NCI-H774 (cell line): ENCODE results near the gene ZDHHC9.
"Not testable (repeated sequence)": the region's sequence is repeated elsewhere in the genome, so short reads cannot be mapped to it uniquely, and the experiment has no call there.

ENCODE experiments used
- DNase-seq: peaks from one replicate; lab custom pipeline; 2025; lab: John Stamatoyannopoulos, UW

ZDHHC9 gene

GRCh38 chrX:129843459-129844306 lies at the start of gene ZDHHC9:
Gene ZDHHC9, minus strand, starts transcription at chrX:129843886. Its CDS starts 1,941 bp downstream, at chrX:129841945.
- DNase-seq, result peak; percentile 92

GRCh38 chrX:129877401-129877800 lies 33.7 kb upstream of the ZDHHC9 start:
- no peak for DNase-seq

- DNase-seq, result peak; percentile 80
Observed at GRCh38 chrX:129876771-129877305, 33.2 kb upstream of the ZDHHC9 start.

- DNase-seq, result no peak
Observed at GRCh38 chrX:129875669-129876068, 32.0 kb upstream of the ZDHHC9 start.

- no peak for DNase-seq
Observed at GRCh38 chrX:129872524-129872923, 28.8 kb upstream of the ZDHHC9 start.

- not testable (repeated sequence) for DNase-seq
Observed at GRCh38 chrX:129866321-129866720, 22.6 kb upstream of the ZDHHC9 start.

- DNase-seq, result not testable (repeated sequence)
Observed at GRCh38 chrX:129859134-129859533, 15.4 kb upstream of the ZDHHC9 start.

- DNase-seq, result not testable (repeated sequence)
Observed at GRCh38 chrX:129851825-129852224, 8.1 kb upstream of the ZDHHC9 start.

- no peak for DNase-seq
Observed at GRCh38 chrX:129846716-129847115, 3.0 kb upstream of the ZDHHC9 start.

- DNase-seq, result no peak
Observed at GRCh38 chrX:129845616-129846190, 2.0 kb upstream of the ZDHHC9 start.

GRCh38 chrX:129843209-129843458 lies 552 bp downstream of the ZDHHC9 start:
- DNase-seq, result no peak

GRCh38 chrX:129842510-129843208 lies 1.0 kb downstream of the ZDHHC9 start:
- peak; percentile 10 for DNase-seq

- DNase-seq, result no peak
Observed at GRCh38 chrX:129840344-129840743, 3.3 kb downstream of the ZDHHC9 start.

GRCh38 chrX:129836827-129837226 lies 6.9 kb downstream of the ZDHHC9 start:
- no peak for DNase-seq

- DNase-seq, result no peak
Observed at GRCh38 chrX:129833153-129833990, 10.3 kb downstream of the ZDHHC9 start.

- peak; percentile 4 for DNase-seq
Observed at GRCh38 chrX:129831091-129831885, 12.4 kb downstream of the ZDHHC9 start.

- no peak for DNase-seq
Observed at GRCh38 chrX:129830494-129830893, 13.2 kb downstream of the ZDHHC9 start.

- no peak for DNase-seq
Observed at GRCh38 chrX:129825746-129826505, 17.8 kb downstream of the ZDHHC9 start.

GRCh38 chrX:129824620-129825019 lies 19.1 kb downstream of the ZDHHC9 start:
- DNase-seq, result no peak

GRCh38 chrX:129823522-129823921 lies 20.2 kb downstream of the ZDHHC9 start:
- no peak for DNase-seq
